ENCODE data around the gene SERPINA12.

The SERPINA12 gene

GRCh38 chr14:94542811-94543440 is 33.7 kb upstream of the SERPINA12 start:
- no peak for TF ChIP-seq CTCF (IDR thresholded peaks at IDR 0.05; ENCODE audit: borderline replicate concordance, control extremely low read depth, extremely low read depth, insufficient read depth, missing control alignments)
- DNase-seq (ENCODE audit: low spot score) = no peak
- in situ Hi-C loops (cut with MboI; ENCODE audit: low sequenced_read_pairs, unreplicated experiment) = no loop called here

GRCh38 chr14:94542111-94542810 is 33.0 kb upstream of the SERPINA12 start:
- in situ Hi-C loops (cut with MboI; ENCODE audit: low sequenced_read_pairs, unreplicated experiment) = no loop called here
- TF ChIP-seq CTCF (IDR thresholded peaks at IDR 0.05; ENCODE audit: borderline replicate concordance, control extremely low read depth, extremely low read depth, insufficient read depth, missing control alignments) = no peak
- DNase-seq (ENCODE audit: low spot score) = no peak

- in situ Hi-C loops (cut with MboI; ENCODE audit: low sequenced_read_pairs, unreplicated experiment) = no loop called here
- no peak for DNase-seq (ENCODE audit: low spot score)
- no peak for TF ChIP-seq CTCF (IDR thresholded peaks at IDR 0.05; ENCODE audit: borderline replicate concordance, control extremely low read depth, extremely low read depth, insufficient read depth, missing control alignments)
These were observed 32.1 kb upstream of the SERPINA12 start for GRCh38 chr14:94541234-94541975.

GRCh38 chr14:94540031-94540794 is 30.9 kb upstream of the SERPINA12 start:
- in situ Hi-C loops (cut with MboI; ENCODE audit: low sequenced_read_pairs, unreplicated experiment) = no loop called here
- no peak for TF ChIP-seq CTCF (IDR thresholded peaks at IDR 0.05; ENCODE audit: borderline replicate concordance, control extremely low read depth, extremely low read depth, insufficient read depth, missing control alignments)
- no peak for DNase-seq (ENCODE audit: low spot score)

- no peak for TF ChIP-seq CTCF (IDR thresholded peaks at IDR 0.05; ENCODE audit: borderline replicate concordance, control extremely low read depth, extremely low read depth, insufficient read depth, missing control alignments)
- DNase-seq (ENCODE audit: low spot score) = no peak
- in situ Hi-C loops (cut with MboI; ENCODE audit: low sequenced_read_pairs, unreplicated experiment) = no loop called here
These were observed 29.9 kb upstream of the SERPINA12 start for GRCh38 chr14:94539181-94539580.

GRCh38 chr14:94538070-94538740 is 28.9 kb upstream of the SERPINA12 start:
- in situ Hi-C loops (cut with MboI; ENCODE audit: low sequenced_read_pairs, unreplicated experiment) = no loop called here
- TF ChIP-seq CTCF (IDR thresholded peaks at IDR 0.05; ENCODE audit: borderline replicate concordance, control extremely low read depth, extremely low read depth, insufficient read depth, missing control alignments) = no peak
- no peak for DNase-seq (ENCODE audit: low spot score)
